A549 treated with AZD9567 at 1 μM for 4 hours (cell line): ENCODE data around the gene TTC1. TPM values are rescaled to one million over a fixed set of nuclear protein-coding genes. Genes with fewer than 3 reads are reported as not detected.

Experiments
- total RNA-seq: library from RNA; stranded (reverse); fragments of 200-300 nt; extraction: Qiagen RNA extraction; gene quantifications from 5 replicates; pipeline ENCODE4 v1.2.3, GENCODE V29; 2022; ENCODE audit not compliant: insufficient read depth

Gene TTC1
- total RNA-seq, result 69.1 to 92.5 TPM (median 71.9 TPM) in 5 replicates

DNA sequence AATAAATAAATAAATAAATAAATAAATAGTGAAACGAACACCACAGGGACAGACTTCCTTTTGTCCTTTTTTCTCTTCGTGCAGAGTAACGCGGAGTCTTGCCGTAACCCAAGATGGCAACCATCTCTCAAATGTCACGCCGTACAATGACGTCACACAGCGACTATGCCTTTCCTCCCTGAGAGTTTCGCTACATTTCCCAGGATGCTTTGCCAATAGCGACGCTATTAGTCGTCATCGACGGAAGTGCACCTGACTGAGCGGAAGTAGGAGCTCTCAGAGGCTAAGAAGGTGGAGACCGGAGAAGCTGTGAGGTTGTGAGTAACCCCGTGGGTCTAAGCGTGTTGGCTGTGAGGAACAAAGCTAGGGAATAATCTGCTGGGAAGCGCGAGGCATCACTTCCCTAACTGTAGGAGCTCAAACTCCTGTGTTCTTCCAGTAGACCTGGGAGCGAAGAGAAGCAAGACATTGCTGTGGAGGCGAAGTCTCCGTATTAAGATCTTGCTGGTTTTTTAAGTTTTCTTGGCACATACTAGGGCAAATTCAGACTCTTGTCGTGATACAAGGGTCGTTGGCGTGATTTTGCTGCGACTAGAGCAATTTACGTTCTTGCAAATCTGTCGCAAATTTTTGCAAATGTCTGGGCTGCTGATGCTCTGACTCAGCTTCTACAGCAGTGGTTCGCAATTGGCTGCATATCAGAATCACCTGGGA, at the start of gene TTC1:
TSS of gene TTC1 (plus strand) at position 263 of the 714 bp plus-strand sequence. CDS start 1,390 bp downstream, outside the sequence.

Other genes with a start within 250 kb of the TTC1 start
- gene ADRA1B, start 92.7 kb upstream of the TTC1 start, total RNA-seq, result 12.4 to 16.9 TPM (median 15.2 TPM) in 5 replicates
- 9.1 to 13.1 TPM (median 10.9 TPM) in 5 replicates for gene PWWP2A, start 110.3 kb downstream of the TTC1 start, total RNA-seq
- gene FABP6, start 220.4 kb downstream of the TTC1 start, total RNA-seq, result 0.76 to 1.4 TPM (median 1.1 TPM) in 4 of 5 replicates, not detected in the other